ENCODE results near the gene NPHS1. TPM values are rescaled to one million over a fixed set of nuclear protein-coding genes. Genes with fewer than 3 reads are reported as not detected.
A peak's percentile ranks its signal among the peaks of the same experiment; 100 is the strongest.
"Not testable (repeated sequence)": the region's sequence is repeated elsewhere in the genome, so short reads cannot be mapped to it uniquely, and the experiment has no call there.

The NPHS1 gene
- total and polyA plus RNA-seq, 2 donors from 2014 or later, result 0.25 to 39.7 TPM

- Histone ChIP-seq H3K4me3 (ENCODE audit: low read length in 3 of 3) (no peak overlapping the region), H3K9me3 (ENCODE audit: control insufficient read depth in 2 of 3, insufficient read depth in 1 of 3, low read length in 3 of 3) (no peaks in the 10 kb centered on the region), H3K27me3 (ENCODE audit: control insufficient read depth, insufficient read depth, low read length) (peaks cover 2% of the 10 kb centered on the region), H3K36me3 (ENCODE audit: control insufficient read depth in 2 of 3, insufficient read depth in 3 of 3, low read length in 3 of 3) (no peaks in the 10 kb centered on the region), H3K9ac (ENCODE audit: low read length in 3 of 3) (no peak overlapping the region), H3K27ac (ENCODE audit: low read depth in 2 of 2, low read length in 2 of 2) (no peak overlapping the region), H3K4me1 (ENCODE audit: control insufficient read depth in 2 of 3, insufficient read depth in 2 of 3, low read depth in 1 of 3, low read length in 3 of 3) (no peaks in the 10 kb centered on the region)
- DNase-seq (peak in 4 of 5 donors; percentile 35 to 65 (median 50)), FAIRE-seq (no peak)
- TF ChIP-seq CTCF (IDR thresholded peaks at IDR 0.05; ENCODE audit: borderline replicate concordance, extremely low read depth, insufficient read depth), result no peak
- intact Hi-C loops (cut with DNase I), result no loop called here
These were observed 54.6 kb downstream of the NPHS1 start for GRCh38 chr19:35797663-35798062.

DNA sequence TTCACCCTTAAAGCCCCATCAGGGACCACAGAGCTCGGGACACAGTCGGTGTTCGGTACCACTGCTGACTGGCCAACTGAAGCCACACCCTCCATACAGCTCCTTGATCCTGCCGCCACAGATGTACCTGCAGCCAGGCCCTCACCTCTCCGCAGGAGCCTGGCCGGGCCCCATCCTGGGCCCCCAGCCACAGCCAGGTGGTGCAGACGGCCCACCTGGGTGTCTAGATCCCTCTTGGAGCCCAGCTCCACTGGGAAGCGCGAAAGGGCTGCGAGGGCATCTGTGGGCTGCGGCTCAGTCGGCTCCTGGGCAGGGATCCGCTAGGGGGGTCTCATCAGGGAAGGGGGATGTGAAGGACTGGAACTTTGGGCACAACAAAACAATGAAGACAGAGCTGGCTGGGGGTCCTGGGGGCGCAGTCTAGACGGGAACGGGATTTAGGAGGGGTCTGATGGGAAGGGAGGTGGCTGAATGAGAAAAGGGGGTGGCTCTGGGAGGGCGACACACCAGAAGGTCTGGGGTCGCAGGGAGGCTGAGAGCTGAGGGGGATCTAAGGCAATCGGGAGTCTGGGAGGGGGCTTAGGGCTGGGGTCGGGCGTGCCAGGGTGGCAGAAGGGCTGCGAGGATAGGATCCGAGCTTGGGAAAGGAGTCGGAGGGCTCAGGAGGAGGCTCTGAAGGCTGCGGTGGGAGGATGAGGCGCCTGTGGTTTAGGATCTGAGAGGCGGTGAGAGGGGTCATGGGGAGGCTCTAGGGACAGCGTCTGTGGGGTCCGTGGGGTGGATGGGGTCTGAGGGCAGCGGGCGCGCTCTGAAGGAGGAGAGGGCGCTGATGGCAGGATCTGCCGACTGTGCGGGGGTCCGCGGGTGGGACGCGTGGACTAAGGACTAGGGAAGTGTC is 55.4 kb downstream of the NPHS1 start:
- intact Hi-C loops (cut with DNase I), result no loop called here
- no peak for DNase-seq
- no peak for FAIRE-seq
- Histone ChIP-seq H3K9ac (ENCODE audit: low read length in 3 of 3) (no peak overlapping the region), H3K4me1 (ENCODE audit: control insufficient read depth in 2 of 3, insufficient read depth in 2 of 3, low read depth in 1 of 3, low read length in 3 of 3) (no peaks in the 10 kb centered on the region), H3K9me3 (ENCODE audit: control insufficient read depth in 2 of 3, insufficient read depth in 1 of 3, low read length in 3 of 3) (no peaks in the 10 kb centered on the region), H3K27me3 (ENCODE audit: control insufficient read depth, insufficient read depth, low read length) (peaks cover 2% of the 10 kb centered on the region), H3K36me3 (ENCODE audit: control insufficient read depth in 2 of 3, insufficient read depth in 3 of 3, low read length in 3 of 3) (no peaks in the 10 kb centered on the region), H3K4me3 (ENCODE audit: low read length in 3 of 3) (no peak overlapping the region), H3K27ac (ENCODE audit: low read depth in 2 of 2, low read length in 2 of 2) (no peak overlapping the region)
- no peak for TF ChIP-seq CTCF (IDR thresholded peaks at IDR 0.05; ENCODE audit: borderline replicate concordance, extremely low read depth, insufficient read depth)

- intact Hi-C loops (cut with DNase I); H3K9me3 ChIP-seq (ENCODE audit: control insufficient read depth in 2 of 3, insufficient read depth in 1 of 3, low read length in 3 of 3); DNase-seq; H3K9ac ChIP-seq (ENCODE audit: low read length in 3 of 3); FAIRE-seq; H3K27ac ChIP-seq (ENCODE audit: low read depth in 2 of 2, low read length in 2 of 2); H3K4me1 ChIP-seq (ENCODE audit: control insufficient read depth in 2 of 3, insufficient read depth in 2 of 3, low read depth in 1 of 3, low read length in 3 of 3); H3K4me3 ChIP-seq (ENCODE audit: low read length in 3 of 3); H3K27me3 ChIP-seq (ENCODE audit: control insufficient read depth, insufficient read depth, low read length); H3K36me3 ChIP-seq (ENCODE audit: control insufficient read depth in 2 of 3, insufficient read depth in 3 of 3, low read length in 3 of 3): not testable (repeated sequence)
These were observed 56.7 kb downstream of the NPHS1 start for GRCh38 chr19:35795564-35795963.

- FAIRE-seq (no peak), DNase-seq (no peak)
- Histone ChIP-seq H3K27ac (ENCODE audit: low read depth in 2 of 2, low read length in 2 of 2) (no peak overlapping the region), H3K36me3 (ENCODE audit: control insufficient read depth in 2 of 3, insufficient read depth in 3 of 3, low read length in 3 of 3) (no peaks in the 10 kb centered on the region), H3K27me3 (ENCODE audit: control insufficient read depth, insufficient read depth, low read length) (peaks cover 2% of the 10 kb centered on the region), H3K9ac (ENCODE audit: low read length in 3 of 3) (no peak overlapping the region), H3K4me1 (ENCODE audit: control insufficient read depth in 2 of 3, insufficient read depth in 2 of 3, low read depth in 1 of 3, low read length in 3 of 3) (no peaks in the 10 kb centered on the region), H3K4me3 (ENCODE audit: low read length in 3 of 3) (no peak overlapping the region), H3K9me3 (ENCODE audit: control insufficient read depth in 2 of 3, insufficient read depth in 1 of 3, low read length in 3 of 3) (no peaks in the 10 kb centered on the region)
- intact Hi-C loops (cut with DNase I), result no loop called here
- TF ChIP-seq CTCF (IDR thresholded peaks at IDR 0.05; ENCODE audit: borderline replicate concordance, extremely low read depth, insufficient read depth), result no peak
These were observed 58.7 kb downstream of the NPHS1 start for GRCh38 chr19:35793381-35794165.

Measured in kidney (tissue), 14 donors.